Epithelial cell of prostate (primary cell): Measurements from ENCODE around the gene KRTAP26-1.

ENCODE experiments used
- DNase-seq: peaks from one replicate; pipeline ENCODE4 v3.0.0-alpha.2; 2011; ENCODE audit warnings: low read depth, low spot score
- H3K27ac ChIP-seq: fragments of 450-650 bp; 2 replicates; pipeline ENCODE4 v1.5.1; 2017; ENCODE audit warnings: mild to moderate bottlenecking

The KRTAP26-1 gene

GRCh38 chr21:30282850-30283249, 37.3 kb downstream of the KRTAP26-1 start, which contains the start of gene KRTAP24-1:
KRTAP24-1 (minus strand) TSS chr21:30282950; CDS start chr21:30282932, 18 bp downstream.
- H3K27ac ChIP-seq: no peak within 1 kb of the TSS
- DNase-seq: no peak

DNA sequence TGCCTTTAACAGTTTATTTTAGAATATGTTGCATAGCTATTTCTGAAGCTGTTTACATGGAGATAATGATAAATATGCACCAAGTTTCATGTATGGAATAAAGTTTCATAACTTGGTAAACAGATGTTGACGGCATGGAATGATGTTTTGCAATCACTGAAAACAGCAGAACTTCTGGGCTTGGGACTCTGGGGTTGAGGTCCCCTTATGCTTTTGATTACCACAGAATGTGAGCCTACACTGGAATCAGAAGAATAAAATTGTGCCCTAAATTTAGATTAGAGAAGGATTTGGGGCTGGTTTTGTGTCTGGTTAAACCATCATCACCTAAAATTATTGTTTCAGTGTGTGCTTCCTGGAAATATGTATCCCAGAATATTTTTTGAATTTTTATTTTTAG, 48.5 kb downstream of the KRTAP26-1 start:
- no peak overlapping the region for H3K27ac ChIP-seq
- DNase-seq: no peak

GRCh38 chr21:30271156-30271555, 49.0 kb downstream of the KRTAP26-1 start:
- no peak overlapping the region for H3K27ac ChIP-seq
- DNase-seq: no peak

DNA sequence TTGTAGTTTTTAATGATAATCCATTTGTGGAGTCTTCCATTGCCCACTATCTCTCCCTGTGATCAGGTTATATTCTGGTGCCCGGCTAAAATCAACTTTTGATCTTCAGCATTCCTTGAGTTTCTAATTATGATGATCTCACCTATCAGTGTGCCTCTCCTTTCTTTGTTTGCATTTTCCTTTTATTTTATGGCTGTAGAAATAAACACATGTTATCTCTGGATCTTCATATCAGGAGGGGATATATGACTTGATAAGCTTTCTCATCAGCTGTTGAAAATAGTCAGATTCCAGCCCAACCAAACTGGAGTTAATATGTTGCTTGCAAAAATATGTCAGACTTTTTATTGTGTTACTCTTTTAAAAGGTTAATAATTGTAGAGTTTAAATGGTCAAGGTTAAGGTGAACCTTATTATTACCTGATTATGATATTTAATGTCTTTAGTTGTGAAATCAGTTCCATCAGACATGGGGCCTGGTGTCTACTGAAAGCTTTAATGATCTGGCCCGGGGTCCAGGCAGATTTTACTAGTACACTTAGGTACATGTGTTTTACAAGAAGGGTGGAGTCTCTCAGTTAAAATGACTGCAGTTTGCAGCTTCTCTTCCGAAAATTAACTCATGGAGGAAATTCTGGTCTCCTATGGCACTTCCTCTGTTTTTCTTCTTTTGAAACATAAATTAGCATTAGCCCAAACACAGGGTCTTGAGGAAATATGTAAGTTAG, 50.1 kb downstream of the KRTAP26-1 start:
- no peak for DNase-seq
- no peak overlapping the region for H3K27ac ChIP-seq
